Fibroblast of the aortic adventitia (primary cell): ENCODE measurements around the gene LMOD2. TPM values are rescaled to one million over a fixed set of nuclear protein-coding genes. Genes with fewer than 3 reads are reported as not detected.

ENCODE experiments used
- DNase-seq: peaks from one replicate; pipeline ENCODE4 v3.0.0-alpha.2; 2010; ENCODE audit warnings: low read depth
- H3K4me3 ChIP-seq: 2 replicates; pipeline ENCODE4 v1.5.1; 2011; ENCODE audit warnings: low read depth, mild to moderate bottlenecking, control low read depth, low read length, moderate library complexity
- CTCF ChIP-seq: IDR thresholded peaks from 2 replicates; pipeline ENCODE4 v1.5.1; 2011; ENCODE audit warnings: mild to moderate bottlenecking, low read length, control low read depth, inconsistent platforms; ENCODE audit not compliant: insufficient read depth
- total RNA-seq: library from RNA; depleted of rRNA; stranded (reverse); fragments of >200 nt; gene quantifications from 2 replicates; pipeline ENCODE4 v1.2.3, GENCODE V29; 2012; ENCODE audit warnings: low replicate concordance

LMOD2 gene
- total RNA-seq, 1 donor: not detected

- H3K4me3 ChIP-seq: no peak overlapping the region
- peak; percentile 21 for DNase-seq
- TF ChIP-seq CTCF: no peak
Measured at GRCh38 chr7:123665896-123666295, 10.2 kb downstream of the LMOD2 start.

- no peak for TF ChIP-seq CTCF
- DNase-seq: no peak
- no peak overlapping the region for H3K4me3 ChIP-seq
Measured at GRCh38 chr7:123666492-123666891, 10.8 kb downstream of the LMOD2 start.

GRCh38 chr7:123669485-123669884 lies 13.8 kb downstream of the LMOD2 start:
- H3K4me3 ChIP-seq: no peak overlapping the region
- DNase-seq: no peak
- TF ChIP-seq CTCF: no peak

- TF ChIP-seq CTCF: no peak
- no peak for DNase-seq
- no peak overlapping the region for H3K4me3 ChIP-seq
Measured at GRCh38 chr7:123673137-123673732, 17.6 kb downstream of the LMOD2 start.

- TF ChIP-seq CTCF: no peak
- no peak for DNase-seq
- H3K4me3 ChIP-seq: no peak overlapping the region
Measured at GRCh38 chr7:123673752-123674398, 18.2 kb downstream of the LMOD2 start.

- DNase-seq: peak; percentile 62
- no peak for TF ChIP-seq CTCF
Measured at GRCh38 chr7:123674399-123675180, 18.9 kb downstream of the LMOD2 start.

More at GRCh38 chr7:123674399-123675180, 18.9 kb downstream of the LMOD2 start:
- H3K4me3 ChIP-seq: no peak overlapping the region
